Transverse colon (tissue), 4 donors: ENCODE results near the gene DSCAM. TPM values are rescaled to one million over a fixed set of nuclear protein-coding genes. Genes with fewer than 3 reads are reported as not detected.

ENCODE experiments used
- DNase-seq: peaks from one replicate; pipeline ENCODE4 v3.0.0-alpha.2; 2019
- H3K27ac ChIP-seq, 4 donors: fragments of 200-600 bp; sonication (generic); 2 replicates each; pipeline ENCODE4 v1.5.1; 2016 to 2018; ENCODE audit warnings: inconsistent platforms in 4 of 4
- H3K27me3 ChIP-seq: fragments of 200-600 bp; sonication (generic); 2 replicates; pipeline ENCODE4 v1.5.1; 2017; ENCODE audit warnings: inconsistent platforms
- H3K36me3 ChIP-seq, 4 donors: fragments of 200-600 bp; sonication (generic); 2 replicates each; pipeline ENCODE4 v1.5.1; 2017 to 2019; ENCODE audit warnings: inconsistent platforms in 4 of 4
- H3K4me1 ChIP-seq, 4 donors: fragments of 200-600 bp; sonication (generic); 2 replicates each; pipeline ENCODE4 v1.5.1; 2017 to 2020; ENCODE audit warnings: inconsistent platforms in 4 of 4
- H3K4me3 ChIP-seq, 4 donors: fragments of 200-600 bp; sonication (generic); 1 replicate in 1 of 4; 2 replicates in 3 of 4; pipeline versions ENCODE4 v1.5.1 to v1.6.1; 2017 to 2019; ENCODE audit warnings: inconsistent platforms in 4 of 4
- H3K9me3 ChIP-seq, 2 donors: fragments of 200-600 bp; sonication (generic); 2 replicates each; pipeline ENCODE4 v1.5.1; 2017 to 2019; ENCODE audit warnings: inconsistent platforms in 2 of 2
- EP300 ChIP-seq: sonication (generic); formaldehyde crosslinking; IDR thresholded peaks from one replicate; pipeline ENCODE4 v1.6.1; 2017; ENCODE audit warnings: antibody characterized with exemption, low read depth
- POLR2A ChIP-seq: fragments of 450-650 bp; IDR thresholded peaks from one replicate; pipeline ENCODE4 v1.6.1; 2016; ENCODE audit warnings: antibody characterized with exemption, mild to moderate bottlenecking, moderate library complexity
- POLR2AphosphoS5 ChIP-seq, 3 donors: sonication (generic); formaldehyde crosslinking; IDR thresholded peaks; one replicate each; pipeline ENCODE4 v1.6.1; 2016; ENCODE audit warnings: antibody characterized with exemption in 3 of 3
- WGBS, 2 donors: methylation state at CpG; one replicate each; pipeline ENCODE4 v1.1.5; 2018; ENCODE audit warnings: low coverage in 1 of 2; 5-methylcytosine and 5-hydroxymethylcytosine counted together
- in situ Hi-C, 4 donors: fragments of 200-750 bp; cut with MboI; loops; one replicate each; pipeline versions ENCODE4 v1.15.0 to v1.15.1; 2017; ENCODE audit warnings: low sequenced_read_pairs in 3 of 4, low pct_ligation_motif_present in 1 of 4, low pct_unique_long_range_greater_than_20kb in 1 of 4
- intact Hi-C: fragments of 100-400 bp; cut with DNase I; formaldehyde crosslinking; loops from one replicate; pipeline ENCODE4 v1.15.1; 2023; ENCODE audit warnings: low total_unique reads
- total RNA-seq, 4 donors: library from RNA; depleted of rRNA; stranded (reverse); fragments of >200 nt; gene quantifications; one replicate each; pipeline ENCODE4 v1.1.0, GENCODE V29; 2016
- TF ChIP-seq, protein P1 (sequence below), 5 experiments: fragments of 200-600 bp in 3 of 5; fragments of 450-650 bp in 2 of 5; sonication (generic) in 3 of 5; IDR thresholded peaks; 1 replicate in 2 of 5; 2 replicates in 3 of 5; pipeline ENCODE4 v1.5.1; 2016 to 2017; ENCODE audit warnings: antibody characterized with exemption in 5 of 5, inconsistent platforms in 3 of 5, mild to moderate bottlenecking in 2 of 5, moderate library complexity in 1 of 5

The DSCAM gene
- total RNA-seq, 4 donors from 2014 or later, result 0.16 TPM; not detected in 3

DNA sequence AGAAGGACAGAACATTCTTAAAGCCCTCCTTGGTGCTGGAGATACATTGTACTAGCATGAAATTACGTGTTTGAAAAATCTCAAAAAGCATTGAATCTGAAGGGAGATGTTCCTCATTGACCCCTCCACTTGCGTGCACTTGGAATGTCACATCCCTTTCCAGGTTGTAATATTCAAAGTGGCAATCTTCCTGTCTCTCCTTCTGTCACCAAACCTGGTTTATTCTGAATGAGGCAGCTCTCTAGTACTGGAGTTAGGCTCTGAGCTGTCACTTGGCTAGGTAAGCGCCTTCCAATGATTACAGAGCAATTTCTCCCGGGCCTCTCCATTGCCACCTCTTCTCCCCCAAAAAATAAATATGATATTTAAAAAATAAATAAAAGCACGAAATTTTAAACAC lies 855 bp downstream of the DSCAM start:
- WGBS, 2 donors, result 28 to 33% methylated on average over 5 of the region's 5 CpGs
- DNase-seq, result no peak
- Histone ChIP-seq H3K4me3 (no peak overlapping the region), H3K4me1 (no peaks in the 10 kb centered on the region), H3K9me3 (no peaks in the 10 kb centered on the region), H3K27ac (no peak overlapping the region), H3K27me3 (peaks cover 54% of the 10 kb centered on the region), H3K36me3 (no peaks in the 10 kb centered on the region)
- intact Hi-C loops, result no loop called here
- in situ Hi-C loops, result no loop called here
- TF ChIP-seq, protein P1, sequence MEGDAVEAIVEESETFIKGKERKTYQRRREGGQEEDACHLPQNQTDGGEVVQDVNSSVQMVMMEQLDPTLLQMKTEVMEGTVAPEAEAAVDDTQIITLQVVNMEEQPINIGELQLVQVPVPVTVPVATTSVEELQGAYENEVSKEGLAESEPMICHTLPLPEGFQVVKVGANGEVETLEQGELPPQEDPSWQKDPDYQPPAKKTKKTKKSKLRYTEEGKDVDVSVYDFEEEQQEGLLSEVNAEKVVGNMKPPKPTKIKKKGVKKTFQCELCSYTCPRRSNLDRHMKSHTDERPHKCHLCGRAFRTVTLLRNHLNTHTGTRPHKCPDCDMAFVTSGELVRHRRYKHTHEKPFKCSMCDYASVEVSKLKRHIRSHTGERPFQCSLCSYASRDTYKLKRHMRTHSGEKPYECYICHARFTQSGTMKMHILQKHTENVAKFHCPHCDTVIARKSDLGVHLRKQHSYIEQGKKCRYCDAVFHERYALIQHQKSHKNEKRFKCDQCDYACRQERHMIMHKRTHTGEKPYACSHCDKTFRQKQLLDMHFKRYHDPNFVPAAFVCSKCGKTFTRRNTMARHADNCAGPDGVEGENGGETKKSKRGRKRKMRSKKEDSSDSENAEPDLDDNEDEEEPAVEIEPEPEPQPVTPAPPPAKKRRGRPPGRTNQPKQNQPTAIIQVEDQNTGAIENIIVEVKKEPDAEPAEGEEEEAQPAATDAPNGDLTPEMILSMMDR (IDR thresholded peaks at IDR 0.05), result no peak

DNA sequence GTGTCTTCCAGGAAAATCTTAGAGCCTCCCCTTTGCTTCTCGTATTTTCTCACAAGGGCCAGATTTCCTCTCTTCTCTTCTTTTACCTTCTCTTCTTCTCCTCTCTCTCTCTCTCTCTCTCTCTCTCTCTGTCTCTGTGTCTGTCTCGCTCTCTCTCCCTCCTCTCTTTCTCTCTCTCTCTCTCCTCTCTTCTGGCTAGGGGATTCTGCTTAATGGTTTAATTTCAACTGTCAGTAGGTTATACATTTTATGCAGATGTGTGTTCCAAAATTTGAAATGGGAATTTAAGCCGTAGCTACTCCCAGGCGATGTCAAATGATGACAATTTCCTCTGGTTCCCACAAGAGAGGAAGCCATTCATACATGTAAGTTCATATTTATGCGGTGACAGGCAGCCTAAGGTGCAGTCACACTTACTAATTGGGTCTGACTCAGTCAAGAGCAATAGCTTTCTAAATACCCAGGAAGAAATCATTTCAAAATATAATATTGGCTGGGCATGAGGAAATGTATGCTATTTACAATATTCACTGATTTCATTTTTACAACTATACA lies 1.4 kb downstream of the DSCAM start:
- in situ Hi-C loops, result no loop called here

DNA sequence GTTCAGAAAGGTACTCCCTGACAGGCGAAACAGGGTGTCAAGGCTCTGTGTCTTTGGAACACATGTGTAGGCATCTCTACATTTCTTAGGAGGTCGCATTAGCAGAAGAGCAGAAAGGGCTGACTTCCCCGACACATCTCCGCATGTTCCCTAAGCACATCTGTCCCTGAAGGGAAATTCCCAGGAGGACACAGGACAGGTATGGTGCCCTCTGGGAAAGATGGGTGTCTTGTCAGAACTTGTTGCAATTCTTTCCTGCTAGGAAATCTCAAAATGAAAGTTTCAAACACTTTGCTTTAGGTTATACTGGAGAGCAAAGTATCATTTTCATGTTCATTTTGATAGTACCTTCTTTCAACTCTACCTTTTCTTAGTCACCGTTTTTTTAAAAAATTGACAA lies 2.0 kb downstream of the DSCAM start:
- Histone ChIP-seq H3K4me3 (no peak overlapping the region), H3K9me3 (no peaks in the 10 kb centered on the region), H3K27ac (no peak overlapping the region), H3K27me3 (peaks cover 66% of the 10 kb centered on the region), H3K4me1 (no peaks in the 10 kb centered on the region), H3K36me3 (no peaks in the 10 kb centered on the region)
- WGBS, 2 donors, result 78 to 91% methylated on average over 2 to 5 of the region's 5 CpGs
- intact Hi-C loops (no loop called here), in situ Hi-C loops (no loop called here)
- TF ChIP-seq POLR2AphosphoS5 (IDR thresholded peaks at IDR 0.05) (no peak), POLR2A (no peak), EP300 (no peak)
- TF ChIP-seq, protein P1 (IDR thresholded peaks at IDR 0.05), result no peak
- no peak for DNase-seq

More for the DNA sequence above, 1.4 kb downstream of the DSCAM start:
- Histone ChIP-seq H3K36me3 (no peaks in the 10 kb centered on the region), H3K27me3 (peaks cover 60% of the 10 kb centered on the region), H3K4me3 (no peak overlapping the region), H3K9me3 (no peaks in the 10 kb centered on the region), H3K4me1 (no peaks in the 10 kb centered on the region), H3K27ac (no peak overlapping the region)
- 66 to 73% methylated on average over 5 of the region's 5 CpGs for WGBS, 2 donors
- no peak for TF ChIP-seq POLR2AphosphoS5 (IDR thresholded peaks at IDR 0.05)
- TF ChIP-seq EP300, result no peak
- no peak for TF ChIP-seq POLR2A
- TF ChIP-seq, protein P1 (IDR thresholded peaks at IDR 0.05), result no peak
- DNase-seq, result no peak
- intact Hi-C loops, result no loop called here

DNA sequence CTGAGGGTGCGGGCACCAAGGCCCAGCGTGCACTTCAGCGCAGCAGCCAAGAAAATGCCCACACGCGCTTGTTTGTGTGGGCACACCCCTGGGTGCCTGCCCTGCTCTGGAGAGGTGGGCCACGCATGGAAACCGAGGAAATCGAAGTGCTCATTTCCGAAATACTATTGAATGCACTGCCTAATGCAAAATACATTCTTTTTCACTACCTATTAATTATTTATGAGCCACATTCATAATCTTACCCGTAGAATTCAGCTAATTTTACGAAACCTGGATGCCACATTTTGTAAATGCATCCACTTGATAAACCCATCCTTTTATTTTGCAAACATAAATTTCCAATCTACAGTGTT lies 4.8 kb downstream of the DSCAM start:
- in situ Hi-C loops (no loop called here), intact Hi-C loops (no loop called here)
- no peaks in the 10 kb centered on the region for H3K4me1 ChIP-seq
- H3K27me3 ChIP-seq, result peaks cover 62% of the 10 kb centered on the region
- H3K4me3 ChIP-seq, result no peak overlapping the region
- no peak overlapping the region for H3K27ac ChIP-seq
- no peaks in the 10 kb centered on the region for H3K36me3 ChIP-seq
- 55 to 85% methylated on average over 5 to 11 of the region's 11 CpGs for whole genome bisulfite sequencing, 2 donors
- H3K9me3 ChIP-seq, result no peaks in the 10 kb centered on the region
- TF ChIP-seq, protein P1 (IDR thresholded peaks at IDR 0.05), result no peak
- TF ChIP-seq POLR2AphosphoS5 (IDR thresholded peaks at IDR 0.05) (no peak), EP300 (no peak), POLR2A (no peak)
- DNase-seq, result no peak
